Activated CD4-positive, alpha-beta T cell treated with anti-CD3 and anti-CD28 coated beads for 4 hours (primary cell): ENCODE measurements around the gene PTPRN2.
"Not testable (repeated sequence)": the region's sequence is repeated elsewhere in the genome, so short reads cannot be mapped to it uniquely, and the experiment has no call there.

Experiments used
- DNase-seq, 2 donors: peaks; one replicate each; pipeline ENCODE4 v3.0.0-alpha.2; 2020

PTPRN2 gene

DNA sequence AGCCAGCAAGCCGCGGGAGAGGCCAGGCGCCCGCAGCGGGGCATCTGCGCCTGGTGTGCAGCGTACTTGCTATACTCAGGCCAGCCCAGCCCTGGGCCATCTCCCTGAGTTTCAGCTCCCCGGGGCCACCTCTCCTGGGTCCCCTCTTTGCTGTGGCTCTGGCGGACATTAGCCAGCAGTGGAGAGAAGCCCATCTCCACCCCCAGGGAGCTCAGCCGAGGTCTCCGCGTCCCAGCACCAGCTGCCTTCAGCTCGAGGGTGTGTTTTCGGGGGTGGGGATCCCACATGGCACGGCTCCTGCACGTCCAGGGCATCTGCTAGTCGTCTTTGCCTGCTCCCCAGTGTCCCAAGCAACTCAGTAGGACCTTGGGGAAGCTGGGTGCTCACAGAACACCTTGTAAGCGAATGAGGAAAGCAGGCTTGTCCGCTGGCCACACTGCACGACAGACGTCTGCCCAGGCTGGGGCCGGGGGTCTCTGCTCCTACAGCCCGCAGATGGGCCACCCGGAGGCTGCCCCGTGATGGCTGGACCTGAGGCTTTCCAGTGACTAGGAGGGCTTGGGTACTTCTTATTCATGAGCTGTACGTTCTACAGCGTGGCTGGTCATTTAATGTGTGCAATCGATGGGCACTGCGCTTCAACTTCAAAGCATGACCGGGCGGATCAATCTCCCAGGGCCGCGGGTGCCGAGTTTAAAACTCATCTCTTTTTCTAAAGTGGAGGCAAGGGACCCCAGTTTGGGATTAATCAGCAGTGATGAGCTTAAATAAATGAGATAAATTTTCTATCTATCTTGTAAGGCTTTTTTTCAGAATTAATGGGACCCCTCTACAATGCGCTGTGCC lies 795.2 kb downstream of the PTPRN2 start:
- DNase-seq = no peak

DNA sequence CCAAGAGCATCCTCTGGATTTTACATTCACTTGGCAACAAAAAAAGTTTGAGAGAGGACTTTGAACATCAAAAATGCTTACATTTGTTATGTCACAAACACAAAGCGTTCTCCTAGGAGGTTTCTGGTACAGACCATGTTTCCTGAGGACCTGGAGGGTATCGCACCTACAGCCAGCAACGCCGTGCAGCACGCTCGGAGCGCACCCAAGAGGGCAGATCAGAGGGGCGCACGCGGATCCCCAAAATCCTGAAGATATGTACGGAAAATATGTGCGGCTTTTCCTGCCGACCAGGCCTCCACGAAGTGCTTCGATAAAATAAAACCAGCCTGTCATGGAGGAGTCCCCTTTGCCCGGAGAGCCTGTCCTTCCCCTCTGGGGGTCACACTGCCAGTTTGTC lies 796.0 kb downstream of the PTPRN2 start:
- DNase-seq = no peak

DNA sequence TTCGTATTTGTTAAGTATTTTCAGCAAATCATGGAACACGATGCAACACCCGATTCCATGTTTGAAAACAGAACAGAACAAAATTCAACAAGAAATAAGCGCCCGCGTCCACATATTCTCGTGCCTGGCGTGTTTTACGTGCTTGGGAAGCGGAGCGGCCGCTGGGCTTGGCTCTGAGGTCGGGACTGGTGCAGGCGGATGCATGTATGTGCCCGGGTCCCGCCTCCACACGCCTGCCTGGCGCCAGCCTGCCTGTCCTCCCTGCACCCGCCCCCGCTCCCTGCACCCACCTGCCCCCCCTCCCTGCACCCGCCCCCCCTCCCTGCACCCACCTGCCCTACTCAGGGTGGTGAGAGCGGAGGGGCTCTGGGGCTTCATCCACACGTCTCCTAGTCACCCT lies 796.4 kb downstream of the PTPRN2 start:
- DNase-seq = no peak

DNA sequence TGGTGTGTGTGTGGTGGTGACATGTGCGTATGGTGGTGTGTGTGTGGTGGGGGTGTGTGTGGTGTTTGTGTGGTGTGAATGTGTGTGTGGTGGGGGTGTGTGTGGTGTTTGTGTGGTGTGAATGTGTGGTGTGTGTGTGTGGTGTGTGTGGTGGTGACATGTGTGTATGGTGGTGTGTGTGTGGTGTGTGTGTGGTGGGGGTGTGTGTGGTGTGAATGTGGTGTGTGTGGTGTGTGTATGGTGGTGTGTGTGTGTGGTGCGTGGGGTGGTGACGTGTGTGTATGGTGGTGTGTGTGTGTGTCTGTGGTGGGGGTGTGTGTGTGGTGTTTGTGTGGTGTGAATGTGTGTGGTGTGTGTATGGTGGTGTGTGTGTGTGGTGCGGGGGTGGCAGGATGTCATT lies 797.7 kb downstream of the PTPRN2 start:
- no peak for DNase-seq

DNA sequence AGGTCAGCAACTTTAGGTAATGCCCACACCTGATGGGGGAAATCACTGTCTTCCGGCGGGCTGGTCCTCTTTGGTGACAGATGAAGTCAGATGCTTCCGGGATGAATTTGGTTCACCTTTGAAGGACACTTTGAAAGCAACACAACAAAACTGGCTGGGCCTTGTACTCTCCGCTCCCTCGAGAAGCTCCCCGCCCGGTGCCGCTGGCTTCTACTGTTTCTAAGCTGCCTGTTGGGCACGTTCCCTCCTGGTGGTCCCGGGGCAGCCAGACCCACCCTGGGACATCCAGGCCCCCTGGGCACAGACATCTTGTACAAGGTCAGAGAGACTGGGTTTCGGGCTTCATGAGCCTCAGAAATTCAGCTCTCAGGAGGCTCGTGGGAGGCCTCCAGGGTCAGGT lies 798.5 kb downstream of the PTPRN2 start:
- no peak for DNase-seq

DNA sequence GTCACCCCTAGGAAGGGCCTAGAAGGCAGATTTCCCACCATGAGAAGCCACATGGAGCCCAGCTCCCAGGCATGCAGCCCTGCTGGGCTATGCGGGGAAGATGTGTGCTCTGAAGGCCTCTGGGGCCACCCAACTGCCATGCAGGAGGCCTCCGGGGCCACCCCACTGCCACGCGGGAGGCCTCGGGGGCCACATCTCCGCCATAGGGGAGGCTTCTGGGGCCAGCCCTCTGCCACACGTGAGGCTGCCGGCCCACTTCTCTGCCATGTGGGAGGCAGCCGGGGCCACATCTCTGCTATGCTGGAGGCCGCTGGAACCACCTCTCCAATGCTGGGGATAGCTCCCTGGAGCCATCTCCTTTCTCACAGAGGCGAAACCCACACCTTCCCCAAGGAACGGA lies 799.0 kb downstream of the PTPRN2 start:
- no peak for DNase-seq

DNA sequence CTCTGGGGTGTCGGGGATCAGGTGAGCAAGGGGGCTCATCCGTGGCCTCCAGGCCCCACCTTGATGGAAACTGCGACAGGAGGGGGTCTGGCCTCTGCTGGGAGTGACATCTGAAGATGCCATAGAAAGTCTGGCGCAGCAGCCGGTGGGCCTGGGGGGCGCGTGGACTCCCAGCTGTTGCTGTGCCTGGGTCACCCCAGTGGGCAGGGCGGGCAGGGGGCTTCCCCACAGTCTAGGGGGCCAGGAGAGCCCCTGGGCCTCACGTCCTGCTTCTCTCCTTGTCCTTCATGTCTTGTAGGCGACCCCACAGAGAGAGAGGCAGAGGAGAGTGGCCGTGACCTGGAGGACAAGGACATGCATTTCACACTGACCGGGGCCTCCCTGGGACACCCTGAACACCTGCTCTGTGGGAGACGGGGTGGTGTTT lies 800.3 kb downstream of the PTPRN2 start:
- no peak for DNase-seq

DNA sequence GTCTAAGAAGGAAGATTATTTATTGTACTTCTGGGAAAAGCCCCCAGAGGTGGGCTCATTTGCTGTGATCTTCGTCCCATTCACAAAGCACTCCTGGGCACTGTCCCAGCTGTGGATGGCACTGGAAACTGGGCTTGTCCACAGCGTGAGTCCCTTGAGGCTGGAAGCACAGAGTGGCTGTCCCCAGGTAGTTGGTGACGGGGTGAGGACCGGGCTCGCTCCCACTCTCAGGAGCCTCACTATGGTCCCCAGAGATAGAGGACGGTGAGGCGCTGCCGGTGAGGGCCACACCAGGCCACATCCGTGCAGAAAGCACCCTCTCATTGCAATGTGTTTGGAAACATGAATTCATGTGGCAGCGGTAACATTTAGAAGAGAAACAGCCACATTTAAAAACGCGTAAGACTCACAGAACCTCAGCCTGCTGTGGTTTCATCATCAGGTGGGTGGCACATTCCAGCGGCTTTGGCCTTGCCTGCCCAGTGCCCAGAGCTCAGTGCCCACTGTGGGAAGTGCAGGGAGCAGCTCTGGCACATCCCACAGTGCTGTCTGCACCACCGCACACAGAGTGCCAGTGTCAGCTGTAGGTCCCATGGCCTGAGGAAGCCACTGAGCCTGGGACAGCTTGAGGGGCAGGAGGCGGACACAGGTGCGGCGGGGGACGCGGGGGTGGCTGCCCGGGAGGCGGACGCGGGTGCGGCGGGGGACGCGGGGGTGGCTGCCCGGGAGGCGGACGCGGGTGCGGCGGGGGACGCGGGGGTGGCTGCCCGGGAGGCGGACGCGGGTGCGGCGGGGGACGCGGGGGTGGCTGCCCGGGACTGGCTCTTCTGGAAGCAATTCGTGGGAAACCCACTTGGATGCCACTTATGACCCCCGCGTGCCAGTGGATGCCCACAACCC lies 801.0 kb downstream of the PTPRN2 start:
- DNase-seq = no peak

DNA sequence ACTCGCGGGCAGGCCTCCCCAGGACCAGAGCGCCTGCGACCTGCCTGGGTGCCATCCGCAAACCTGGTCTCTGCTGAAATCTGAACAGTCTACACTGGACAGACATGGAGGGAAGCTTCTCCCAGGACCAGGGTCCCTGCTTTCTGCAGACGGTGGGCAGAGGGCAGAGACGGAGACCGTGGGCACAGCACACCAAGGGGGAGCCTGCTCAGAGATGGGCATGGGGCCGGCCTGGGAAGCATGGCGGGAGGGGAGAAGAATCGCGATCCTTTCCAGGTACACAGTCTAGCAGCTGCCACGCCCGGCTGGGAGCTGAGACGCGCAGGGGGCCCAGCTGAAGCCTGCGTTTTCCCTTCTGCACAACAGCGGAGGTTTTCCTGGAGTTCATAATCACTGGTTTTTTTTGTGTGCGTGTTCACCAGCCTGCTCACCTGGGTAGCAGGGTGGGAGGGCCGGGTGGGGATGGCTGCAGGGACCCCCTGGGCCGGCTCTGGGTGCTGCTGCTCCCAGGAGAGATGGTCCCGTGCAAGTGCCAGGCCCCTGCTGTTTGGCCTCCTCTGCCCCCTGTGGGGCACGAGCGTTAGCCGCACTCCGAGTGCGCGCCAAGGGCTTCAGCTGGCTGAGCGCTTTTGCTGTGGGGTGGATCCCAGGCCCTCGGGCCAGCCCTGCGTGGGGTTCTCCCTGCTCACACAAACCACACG lies 802.0 kb downstream of the PTPRN2 start:
- DNase-seq = no peak

DNA sequence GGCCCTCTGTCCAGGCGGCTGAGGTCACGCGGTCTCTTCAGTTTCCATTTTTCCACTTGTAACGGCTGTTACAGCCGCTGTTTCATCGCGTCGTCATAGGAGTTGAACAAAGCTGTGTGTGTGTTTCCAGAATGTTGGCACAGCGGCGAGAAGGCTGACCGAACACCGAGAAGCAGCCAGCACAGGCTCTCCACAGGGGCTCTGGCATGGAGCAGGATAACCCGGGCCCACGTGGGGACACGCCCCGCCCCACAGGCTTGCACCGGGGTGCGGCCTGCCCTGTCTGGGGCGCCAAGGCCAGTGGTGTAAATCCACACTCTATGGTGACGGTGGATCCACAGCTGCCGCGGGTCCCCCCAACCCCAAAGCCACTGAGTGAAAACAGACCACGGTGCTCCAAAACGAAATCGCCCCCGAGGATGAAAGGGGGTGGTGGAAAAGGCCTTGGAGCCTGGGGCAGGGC lies 802.6 kb downstream of the PTPRN2 start:
- no peak for DNase-seq

DNA sequence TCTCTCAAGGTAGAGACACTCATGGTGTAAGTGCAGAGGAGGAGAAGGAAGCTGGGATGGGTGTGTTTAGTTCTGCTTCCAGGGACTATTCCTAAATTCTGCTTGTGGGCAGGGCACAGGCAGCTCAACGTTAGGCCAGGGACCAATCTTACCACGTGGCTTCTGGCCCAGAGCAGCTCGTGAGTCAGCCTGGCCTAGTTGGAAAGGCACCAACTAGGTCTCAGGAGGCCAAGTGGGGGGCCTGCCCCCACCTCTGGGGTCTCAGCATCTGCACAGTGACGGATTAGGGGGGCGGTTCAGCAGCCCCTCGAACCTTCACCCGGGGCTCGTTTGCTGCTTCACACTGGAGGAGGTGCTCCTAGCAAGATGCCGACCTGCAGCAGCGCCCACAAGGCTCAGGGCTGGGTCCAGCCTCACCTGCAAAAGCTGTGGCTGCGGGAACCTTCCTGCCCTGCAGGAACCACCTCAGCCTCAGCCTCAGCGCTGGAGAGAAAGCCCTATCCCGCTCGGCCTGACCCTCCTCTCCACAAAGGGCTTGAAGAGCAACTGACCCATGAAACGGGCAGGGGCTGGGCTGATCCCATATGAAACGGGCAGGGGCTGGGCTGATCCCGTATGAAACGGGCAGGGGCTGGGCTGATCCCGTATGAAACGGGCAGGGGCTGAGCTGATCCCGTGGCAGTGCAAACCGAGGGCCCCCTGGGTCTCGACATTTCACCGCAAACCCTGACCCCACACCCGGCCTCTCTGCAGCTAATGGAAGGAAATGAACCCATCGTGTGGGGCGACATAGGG lies 803.4 kb downstream of the PTPRN2 start:
- DNase-seq = no peak

DNA sequence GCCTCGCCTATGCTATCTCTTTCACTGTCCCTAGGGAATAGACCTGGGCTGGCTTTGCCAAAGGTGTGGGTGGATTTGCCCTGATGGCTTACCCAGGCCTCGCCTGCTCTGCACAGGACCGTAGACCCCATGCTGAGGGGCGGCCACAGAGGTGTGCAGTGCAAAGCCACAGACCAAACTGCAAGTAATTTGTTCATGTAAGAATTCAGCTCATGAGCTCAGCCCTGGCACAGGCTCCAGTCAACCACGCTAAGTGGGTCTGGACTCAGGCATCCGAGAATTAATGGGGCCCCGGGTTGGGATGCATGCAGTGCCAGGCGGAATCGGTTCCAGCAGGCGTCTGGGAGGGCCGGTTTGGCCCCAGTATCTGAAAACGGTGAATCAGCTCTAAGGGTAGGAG lies 805.6 kb downstream of the PTPRN2 start:
- no peak for DNase-seq

DNA sequence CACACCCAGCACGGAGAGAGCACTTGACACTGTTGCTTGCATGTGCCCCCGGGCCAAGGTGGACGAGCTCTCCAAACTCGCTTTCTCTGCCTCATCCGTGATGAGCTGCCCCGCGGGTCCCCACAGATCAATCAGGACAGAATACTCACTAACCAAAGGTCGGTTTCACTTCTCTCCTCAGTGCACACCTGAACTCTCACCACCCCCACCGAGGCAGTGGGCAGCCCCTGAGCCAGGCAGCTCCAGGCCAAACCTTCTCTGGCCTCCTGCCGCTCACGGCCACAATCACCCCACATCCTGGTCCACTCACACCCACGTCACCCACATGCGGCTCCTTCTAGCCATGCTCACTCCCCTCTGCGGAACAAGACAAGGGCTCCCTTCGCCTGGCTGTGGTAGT lies 806.9 kb downstream of the PTPRN2 start:
- DNase-seq = no peak

DNA sequence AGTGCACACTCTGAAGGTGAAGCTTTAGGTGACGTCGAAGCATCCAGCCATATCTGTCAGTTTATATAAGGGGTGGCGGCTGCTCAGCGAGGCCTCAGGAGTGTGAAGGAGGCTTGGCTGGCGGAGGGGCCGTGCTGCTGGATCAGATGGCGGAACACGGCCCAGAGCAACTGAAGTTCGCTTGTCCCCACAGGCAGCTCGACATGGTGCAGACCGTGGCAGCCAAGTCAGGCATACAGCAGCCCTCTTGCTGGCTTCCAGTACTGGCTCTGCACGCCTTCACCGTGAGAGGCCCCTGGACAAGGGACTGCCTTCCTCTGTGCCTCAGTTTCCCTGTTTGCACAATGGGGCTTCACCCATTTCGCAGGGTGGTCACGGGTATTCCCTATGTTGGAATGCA lies 807.3 kb downstream of the PTPRN2 start:
- DNase-seq = no peak

DNA sequence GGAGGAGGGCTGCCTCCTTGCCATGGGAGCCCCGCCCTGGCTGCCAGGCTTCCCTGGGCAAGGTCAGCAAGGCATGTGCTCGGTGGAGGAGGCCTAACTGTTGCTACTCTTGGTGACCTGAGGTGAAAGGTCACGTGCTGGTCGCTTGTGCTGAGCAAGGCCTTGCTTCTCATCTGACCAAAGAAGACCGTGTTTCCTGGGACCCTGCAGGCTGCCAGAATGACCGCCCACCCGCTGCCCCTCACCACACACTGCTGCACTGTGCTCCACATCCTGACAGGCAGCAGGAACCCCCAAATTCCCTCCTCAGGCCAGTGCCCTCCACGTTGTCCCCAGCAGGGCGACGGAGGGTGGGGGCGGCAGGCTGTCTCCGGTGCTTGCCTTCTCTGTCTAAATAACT lies 808.4 kb downstream of the PTPRN2 start:
- no peak for DNase-seq

DNA sequence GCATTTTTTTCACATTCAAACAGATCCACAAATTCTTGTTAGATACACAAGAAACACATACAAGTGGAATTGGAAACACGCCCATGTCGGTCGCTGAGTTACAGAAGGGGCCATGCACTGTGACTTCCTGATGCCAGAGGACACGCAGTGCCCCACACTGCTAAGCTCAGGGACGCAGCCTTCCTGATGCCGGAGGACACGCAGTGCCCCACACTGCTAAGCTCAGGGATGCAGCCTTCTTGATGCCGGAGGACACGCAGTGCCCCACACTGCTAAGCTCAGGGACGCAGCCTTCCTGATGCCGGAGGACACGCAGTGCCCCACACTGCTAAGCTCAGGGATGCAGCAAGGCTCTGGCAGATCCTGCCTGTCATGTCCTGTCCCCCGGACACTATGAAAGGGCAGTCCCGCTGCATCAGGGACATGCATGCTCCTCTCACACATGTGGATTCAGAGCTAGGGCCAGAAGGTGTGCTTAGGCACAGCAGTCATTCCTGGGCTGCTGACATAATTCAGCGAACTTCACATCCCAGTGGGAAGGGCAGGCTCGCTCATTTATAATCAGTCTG lies 810.3 kb downstream of the PTPRN2 start:
- DNase-seq = not testable (repeated sequence)

DNA sequence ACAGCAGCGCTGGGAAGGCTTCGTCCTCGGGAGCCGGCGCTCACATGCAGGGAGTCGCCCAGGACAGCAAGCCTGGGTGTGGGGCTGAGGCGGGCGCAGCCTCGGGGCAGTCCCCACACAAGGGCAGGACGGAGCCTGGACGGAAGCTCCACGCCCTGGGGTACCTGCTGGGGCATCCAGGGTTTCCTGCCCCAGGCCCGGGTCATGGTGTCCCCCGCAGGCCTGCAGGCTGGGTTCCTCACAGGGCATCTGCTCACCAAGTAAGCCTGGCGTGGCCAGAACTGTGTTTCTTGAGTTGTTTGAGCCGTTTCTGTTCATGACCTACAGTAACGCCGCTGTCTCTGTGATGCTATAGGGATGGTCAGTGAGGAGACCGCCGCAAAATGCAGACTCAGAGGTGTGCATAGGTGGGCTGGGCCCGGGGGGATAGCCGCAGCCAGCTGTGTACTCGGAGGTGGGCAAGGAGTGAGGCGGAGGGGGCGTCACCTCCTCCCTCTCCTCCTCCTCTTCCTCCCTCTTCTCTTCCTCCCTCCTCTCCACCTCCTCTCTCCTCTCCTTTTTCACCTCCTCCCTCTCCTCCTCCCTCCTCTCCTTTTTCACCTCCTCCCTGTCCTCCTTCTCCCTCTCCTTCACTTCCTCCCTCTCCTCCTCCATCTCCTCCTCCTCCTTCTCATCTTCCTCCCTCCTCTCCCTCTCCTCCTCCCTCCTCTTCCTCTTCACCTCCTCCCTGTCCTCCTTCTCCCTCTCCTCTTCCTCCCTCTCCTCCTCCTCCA lies 811.9 kb downstream of the PTPRN2 start:
- DNase-seq = no peak

DNA sequence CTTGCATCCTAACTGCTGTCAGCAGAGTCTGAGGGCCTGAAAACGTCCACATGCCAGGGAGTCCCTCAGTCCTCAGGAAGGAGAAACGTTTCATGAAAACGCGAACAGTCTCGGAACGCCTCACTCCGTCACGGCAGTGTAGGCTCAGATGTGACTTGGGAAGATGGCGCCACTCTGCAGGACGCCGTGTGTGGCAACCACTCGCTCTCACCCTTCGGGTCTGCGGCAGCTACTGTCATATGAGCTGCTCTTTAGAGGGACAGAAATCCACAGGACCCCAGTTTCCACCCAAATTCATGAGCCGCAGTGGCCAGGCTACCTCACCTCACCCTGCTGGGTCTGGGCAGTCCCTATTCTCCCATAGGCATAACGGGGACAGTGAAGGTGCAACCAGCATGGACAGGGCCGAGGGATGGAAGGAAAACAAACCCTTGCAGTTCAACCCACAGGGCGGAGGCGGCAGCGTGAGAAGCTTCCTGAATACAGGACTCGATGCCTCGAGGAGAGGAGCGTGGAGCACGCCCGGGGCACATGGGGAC lies 812.5 kb downstream of the PTPRN2 start:
- DNase-seq = no peak

DNA sequence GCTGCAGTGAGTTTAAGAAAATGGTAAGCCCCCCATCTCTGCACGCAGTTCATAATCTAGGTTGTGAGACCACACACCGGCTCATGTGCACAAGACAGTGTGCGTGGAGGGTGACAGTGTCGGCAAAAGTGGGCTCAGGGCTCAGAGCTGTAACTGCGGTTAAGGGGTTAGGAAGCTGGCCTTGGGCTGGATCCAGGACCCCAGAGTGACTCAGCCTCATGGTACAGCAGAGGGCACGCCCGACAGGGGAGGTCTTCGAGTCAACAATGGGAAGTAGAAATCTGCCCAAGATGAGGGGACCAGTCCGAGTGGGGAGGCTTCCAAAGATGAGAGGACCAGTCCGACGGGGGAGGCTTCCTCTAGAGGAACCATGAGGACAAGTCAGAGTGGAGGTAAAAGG lies 813.1 kb downstream of the PTPRN2 start:
- no peak for DNase-seq

DNA sequence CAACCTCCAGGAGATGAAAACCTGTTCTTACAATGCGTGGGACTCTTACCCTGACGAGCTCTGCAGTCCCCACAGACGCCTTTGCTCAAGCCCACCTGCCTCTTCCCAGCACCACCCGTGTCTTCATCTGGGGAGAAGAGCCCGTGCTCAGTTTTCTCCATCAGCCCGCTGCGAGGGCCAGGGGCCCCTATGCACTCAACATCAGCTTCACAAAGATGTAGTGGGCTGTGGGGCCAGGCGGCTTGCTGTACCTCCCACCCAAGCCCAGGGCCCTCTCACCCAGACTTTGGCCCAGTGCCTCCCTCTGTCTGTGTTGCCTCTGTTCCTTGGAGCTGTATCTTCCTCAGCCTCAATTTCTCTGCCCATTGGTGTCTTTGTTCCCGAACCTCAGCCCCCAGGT lies 814.3 kb downstream of the PTPRN2 start:
- DNase-seq = no peak
